ENCODE measurements around the gene MSTN. TPM values are rescaled to one million over a fixed set of nuclear protein-coding genes. Genes with fewer than 3 reads are reported as not detected.

The MSTN gene
- total RNA-seq, 4 donors from 2014 or later: 0.95 to 1.9 TPM; not detected in 2

- Histone ChIP-seq H3K9me3 (no peaks in the 10 kb centered on the region), H3K27ac (no peak overlapping the region), H3K36me3 (no peaks in the 10 kb centered on the region), H3K27me3 (no peaks in the 10 kb centered on the region), H3K4me3 (no peak overlapping the region), H3K4me1 (no peaks in the 10 kb centered on the region)
- intact Hi-C loops (cut with DNase I; ENCODE audit: low total_unique reads): no loop called here
- no peak for DNase-seq
- no peak for TF ChIP-seq CTCF (IDR thresholded peaks at IDR 0.05)
- no peak for TF ChIP-seq POLR2A (IDR thresholded peaks at IDR 0.05)
These were observed 6.2 kb upstream of the MSTN start for GRCh38 chr2:190068764-190069163.

GRCh38 chr2:190065839-190066238 is 3.3 kb upstream of the MSTN start:
- TF ChIP-seq POLR2A (IDR thresholded peaks at IDR 0.05): no peak
- no peak for TF ChIP-seq CTCF (IDR thresholded peaks at IDR 0.05)
- Histone ChIP-seq H3K9me3 (no peaks in the 10 kb centered on the region), H3K4me3 (no peak overlapping the region), H3K27ac (no peak overlapping the region), H3K27me3 (no peaks in the 10 kb centered on the region), H3K4me1 (no peaks in the 10 kb centered on the region), H3K36me3 (no peaks in the 10 kb centered on the region)
- intact Hi-C loops (cut with DNase I; ENCODE audit: low total_unique reads): no loop called here
- DNase-seq: no peak

- H3K27ac ChIP-seq: no peak overlapping the region
- H3K27me3 ChIP-seq: no peaks in the 10 kb centered on the region
- H3K36me3 ChIP-seq: no peaks in the 10 kb centered on the region
- H3K4me3 ChIP-seq: no peak overlapping the region
- no peaks in the 10 kb centered on the region for H3K4me1 ChIP-seq
- TF ChIP-seq CTCF (IDR thresholded peaks at IDR 0.05): no peak
- no peak for TF ChIP-seq POLR2A (IDR thresholded peaks at IDR 0.05)
- intact Hi-C loops (cut with DNase I; ENCODE audit: low total_unique reads): no loop called here
- no peak for DNase-seq
- H3K9me3 ChIP-seq: no peaks in the 10 kb centered on the region
These were observed 1.1 kb upstream of the MSTN start for GRCh38 chr2:190063624-190064023.

- Histone ChIP-seq H3K4me3 (no peak overlapping the region), H3K27ac (no peak overlapping the region), H3K9me3 (no peaks in the 10 kb centered on the region), H3K27me3 (no peaks in the 10 kb centered on the region), H3K36me3 (no peaks in the 10 kb centered on the region), H3K4me1 (no peaks in the 10 kb centered on the region)
- no peak for DNase-seq
- intact Hi-C loops (cut with DNase I; ENCODE audit: low total_unique reads): no loop called here
- no peak for TF ChIP-seq POLR2A (IDR thresholded peaks at IDR 0.05)
- no peak for TF ChIP-seq CTCF (IDR thresholded peaks at IDR 0.05)
These were observed 476 bp downstream of the MSTN start for GRCh38 chr2:190062053-190062452.

- no peak for TF ChIP-seq CTCF (IDR thresholded peaks at IDR 0.05)
- no peak for TF ChIP-seq POLR2A (IDR thresholded peaks at IDR 0.05)
- intact Hi-C loops (cut with DNase I; ENCODE audit: low total_unique reads): no loop called here
- Histone ChIP-seq H3K27me3 (no peaks in the 10 kb centered on the region), H3K36me3 (no peaks in the 10 kb centered on the region), H3K4me1 (no peaks in the 10 kb centered on the region), H3K4me3 (no peak overlapping the region), H3K9me3 (no peaks in the 10 kb centered on the region), H3K27ac (no peak overlapping the region)
- DNase-seq: no peak
These were observed 1.9 kb downstream of the MSTN start for GRCh38 chr2:190060626-190061025.

Measured in uterus (tissue), 4 donors.